GM10266 (cell line): ENCODE measurements around the gene GLT6D1.

Experiments used
- DNase-seq: peaks from one replicate; pipeline ENCODE4 v3.0.0; 2012; ENCODE audit errors: extremely low spot score
- TF ChIP-seq, protein P1 (sequence below): IDR thresholded peaks from 2 replicates; pipeline ENCODE4 v1.5.1; 2012; ENCODE audit warnings: mild to moderate bottlenecking, low read depth; ENCODE audit not compliant: control insufficient read depth, insufficient read depth; ENCODE audit errors: missing control alignments

GLT6D1 gene, protein sequence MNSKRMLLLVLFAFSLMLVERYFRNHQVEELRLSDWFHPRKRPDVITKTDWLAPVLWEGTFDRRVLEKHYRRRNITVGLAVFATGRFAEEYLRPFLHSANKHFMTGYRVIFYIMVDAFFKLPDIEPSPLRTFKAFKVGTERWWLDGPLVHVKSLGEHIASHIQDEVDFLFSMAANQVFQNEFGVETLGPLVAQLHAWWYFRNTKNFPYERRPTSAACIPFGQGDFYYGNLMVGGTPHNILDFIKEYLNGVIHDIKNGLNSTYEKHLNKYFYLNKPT

DNA sequence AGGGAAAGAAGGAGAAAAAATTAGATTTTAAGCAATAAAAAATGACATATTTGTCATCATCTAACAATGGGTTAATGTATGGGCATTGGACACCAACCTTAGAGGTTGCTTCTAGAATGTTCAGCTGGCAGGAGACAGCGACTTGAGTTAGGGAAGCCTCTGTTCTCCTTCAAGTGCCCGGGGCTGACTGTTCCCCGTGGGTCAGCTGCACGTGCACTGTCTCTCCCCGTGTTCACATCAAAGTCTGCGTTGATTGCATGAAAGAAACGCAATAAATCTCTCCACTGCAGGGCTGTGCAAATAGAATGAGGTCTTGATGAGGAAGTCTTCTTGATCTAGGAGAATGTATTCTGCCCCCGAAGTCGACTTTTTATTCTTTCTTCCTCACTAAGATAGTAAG is at the start of gene GLT6D1:
Gene GLT6D1, minus strand, starts transcription at position 345 of the 400 bp plus-strand sequence. CDS start 353 bp downstream, outside the sequence.
- DNase-seq, result no peak
- TF ChIP-seq, protein P1, sequence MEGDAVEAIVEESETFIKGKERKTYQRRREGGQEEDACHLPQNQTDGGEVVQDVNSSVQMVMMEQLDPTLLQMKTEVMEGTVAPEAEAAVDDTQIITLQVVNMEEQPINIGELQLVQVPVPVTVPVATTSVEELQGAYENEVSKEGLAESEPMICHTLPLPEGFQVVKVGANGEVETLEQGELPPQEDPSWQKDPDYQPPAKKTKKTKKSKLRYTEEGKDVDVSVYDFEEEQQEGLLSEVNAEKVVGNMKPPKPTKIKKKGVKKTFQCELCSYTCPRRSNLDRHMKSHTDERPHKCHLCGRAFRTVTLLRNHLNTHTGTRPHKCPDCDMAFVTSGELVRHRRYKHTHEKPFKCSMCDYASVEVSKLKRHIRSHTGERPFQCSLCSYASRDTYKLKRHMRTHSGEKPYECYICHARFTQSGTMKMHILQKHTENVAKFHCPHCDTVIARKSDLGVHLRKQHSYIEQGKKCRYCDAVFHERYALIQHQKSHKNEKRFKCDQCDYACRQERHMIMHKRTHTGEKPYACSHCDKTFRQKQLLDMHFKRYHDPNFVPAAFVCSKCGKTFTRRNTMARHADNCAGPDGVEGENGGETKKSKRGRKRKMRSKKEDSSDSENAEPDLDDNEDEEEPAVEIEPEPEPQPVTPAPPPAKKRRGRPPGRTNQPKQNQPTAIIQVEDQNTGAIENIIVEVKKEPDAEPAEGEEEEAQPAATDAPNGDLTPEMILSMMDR, result no peak

DNA sequence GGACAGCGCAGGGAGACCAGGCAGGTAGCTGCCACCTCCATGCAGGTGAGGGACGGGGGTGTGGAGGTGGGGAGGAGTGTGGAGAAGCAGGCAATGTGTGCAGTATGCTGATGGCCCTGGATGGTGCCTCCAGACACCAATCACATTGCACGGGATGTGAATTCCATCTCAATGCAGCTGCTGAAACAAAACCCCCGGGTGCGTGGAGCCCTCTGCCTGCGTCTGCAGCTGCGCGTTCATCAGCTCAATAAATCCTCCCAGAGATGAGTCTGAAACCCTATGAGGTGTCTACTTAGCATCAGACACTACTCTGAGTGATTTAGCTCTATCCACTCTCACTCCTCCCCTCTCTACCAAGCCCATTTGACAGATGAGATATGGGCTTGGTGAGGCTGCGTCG is 49.7 kb upstream of the GLT6D1 start:
- TF ChIP-seq, protein P1, result no peak

DNA sequence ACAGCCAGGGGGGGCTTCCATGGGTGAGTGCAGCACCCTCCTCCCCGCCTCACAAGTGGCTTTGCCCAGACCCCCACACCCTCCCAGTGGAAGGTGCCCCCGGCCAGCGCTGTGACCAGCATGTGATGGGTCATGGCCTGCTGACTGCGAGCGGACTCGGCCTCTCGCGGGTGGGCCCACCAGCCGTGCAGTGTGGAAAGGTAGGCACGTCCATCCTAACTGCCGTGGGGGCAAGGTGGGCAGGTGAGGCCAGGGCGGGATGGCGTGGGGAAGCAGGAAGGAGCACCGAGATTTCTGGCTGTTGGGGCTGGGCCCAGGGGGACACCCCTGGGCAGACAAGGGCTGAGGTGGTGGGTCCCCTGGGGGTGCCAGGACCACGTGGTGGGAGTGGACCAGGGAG is 47.9 kb upstream of the GLT6D1 start:
- DNase-seq, result no peak

More for the DNA sequence above, 49.7 kb upstream of the GLT6D1 start:
- DNase-seq, result no peak

DNA sequence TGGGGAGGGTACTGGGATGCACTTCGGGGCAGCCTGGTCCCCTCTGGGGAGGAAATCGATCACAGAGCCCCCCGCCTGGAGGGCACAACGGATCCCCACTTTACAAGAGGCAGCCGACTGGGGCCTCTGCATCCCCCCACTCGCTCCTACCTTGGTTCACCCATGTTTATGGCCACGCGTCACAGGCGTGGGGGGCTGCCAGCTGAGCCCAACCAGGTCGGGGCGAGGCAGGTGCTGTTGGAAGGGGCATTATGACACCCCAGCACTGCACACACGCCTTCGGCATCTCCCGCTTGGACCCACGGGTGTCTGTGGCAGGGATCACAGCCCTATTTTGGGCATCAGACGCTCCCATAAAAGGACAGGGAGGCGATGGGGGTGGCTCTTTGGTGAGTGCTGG is 45.4 kb upstream of the GLT6D1 start:
- DNase-seq, result no peak
- TF ChIP-seq, protein P1, result no peak

More for the DNA sequence above, 47.9 kb upstream of the GLT6D1 start:
- TF ChIP-seq, protein P1, result no peak

DNA sequence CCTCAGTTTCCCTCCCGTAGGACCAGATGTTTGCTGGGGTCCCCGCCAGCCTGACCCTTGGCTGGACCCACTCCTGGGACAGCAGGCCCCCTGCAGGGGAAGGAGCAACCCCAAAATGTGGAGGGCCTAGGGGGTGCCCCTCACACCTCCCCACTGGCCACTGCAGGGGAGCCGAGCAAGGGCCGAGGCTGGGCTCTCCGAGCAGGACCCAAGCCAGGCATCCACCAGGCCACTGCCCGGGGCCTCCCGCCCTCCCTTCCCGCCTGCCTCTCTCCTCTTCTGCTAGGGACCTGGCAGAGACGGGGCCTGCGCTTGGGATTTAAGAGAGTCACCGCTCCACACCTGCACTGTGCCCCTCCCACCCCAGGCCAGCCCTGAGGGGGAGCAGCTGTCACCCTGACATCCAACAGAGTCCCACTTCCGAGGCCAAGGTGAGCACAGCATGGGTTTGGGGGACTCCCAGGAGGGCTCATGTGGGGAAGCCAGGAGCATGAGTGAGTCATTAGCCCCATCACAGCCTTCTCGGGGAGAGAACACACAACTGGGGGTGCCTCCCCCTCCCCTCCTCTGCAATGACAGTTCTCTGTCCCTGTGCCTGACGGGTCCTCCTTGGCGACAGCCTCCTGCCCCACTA is 44.2 kb upstream of the GLT6D1 start:
- no peak for DNase-seq
- TF ChIP-seq, protein P1, result no peak

DNA sequence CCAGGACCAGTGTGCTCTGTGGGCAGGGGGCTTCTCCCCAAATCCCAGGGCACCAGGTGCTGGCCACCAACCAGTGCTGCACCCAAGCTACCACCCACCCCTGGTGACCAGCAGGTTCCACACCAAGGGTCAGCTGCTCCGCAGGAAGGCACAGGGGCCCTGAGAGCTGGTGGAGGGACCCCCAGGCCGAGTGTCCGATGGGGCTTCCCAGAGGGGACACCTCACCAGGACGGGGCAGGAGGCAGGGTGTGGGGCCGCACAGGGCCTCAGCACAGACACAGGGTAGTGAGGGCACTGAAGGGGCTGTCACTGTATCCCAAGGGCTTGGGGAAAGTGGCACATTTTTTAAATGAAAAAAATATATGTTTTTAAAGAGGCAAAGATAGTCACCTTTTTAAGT is 41.8 kb upstream of the GLT6D1 start:
- TF ChIP-seq, protein P1, result no peak
- no peak for DNase-seq

DNA sequence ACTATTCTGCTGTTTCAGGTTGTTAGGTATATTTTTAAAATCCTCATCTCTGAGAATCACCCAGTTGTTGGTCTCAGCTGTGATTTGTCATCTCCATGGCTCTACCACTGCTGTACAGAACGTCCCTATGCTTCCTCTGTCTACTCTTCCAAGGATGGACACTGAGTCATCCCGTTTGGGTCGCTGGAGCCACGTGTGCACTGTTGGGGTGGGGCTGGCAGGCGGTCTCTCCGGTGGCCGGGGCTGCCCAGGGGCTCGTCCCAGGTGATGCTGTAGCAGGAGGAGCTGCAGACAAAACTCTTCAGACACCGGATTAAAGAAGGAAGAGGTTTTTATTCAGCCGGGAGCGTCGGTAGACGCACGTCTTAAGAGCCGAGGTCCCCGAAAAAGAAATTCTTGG is 40.7 kb upstream of the GLT6D1 start:
- TF ChIP-seq, protein P1, result no peak
- no peak for DNase-seq
